HTR-8/SVneo (cell line): ENCODE data around the gene U2AF2.

Source experiments
- DNase-seq: peaks from one replicate; pipeline ENCODE4 v3.0.0; 2011; ENCODE audit warnings: low spot score, mixed read lengths; ENCODE audit not compliant: insufficient read length
- FAIRE-seq: peaks from 2 replicates; lab custom pipeline; 2011; peaks lifted over from hg19 to GRCh38; lab: Jason Lieb, UNC

Gene U2AF2

DNA sequence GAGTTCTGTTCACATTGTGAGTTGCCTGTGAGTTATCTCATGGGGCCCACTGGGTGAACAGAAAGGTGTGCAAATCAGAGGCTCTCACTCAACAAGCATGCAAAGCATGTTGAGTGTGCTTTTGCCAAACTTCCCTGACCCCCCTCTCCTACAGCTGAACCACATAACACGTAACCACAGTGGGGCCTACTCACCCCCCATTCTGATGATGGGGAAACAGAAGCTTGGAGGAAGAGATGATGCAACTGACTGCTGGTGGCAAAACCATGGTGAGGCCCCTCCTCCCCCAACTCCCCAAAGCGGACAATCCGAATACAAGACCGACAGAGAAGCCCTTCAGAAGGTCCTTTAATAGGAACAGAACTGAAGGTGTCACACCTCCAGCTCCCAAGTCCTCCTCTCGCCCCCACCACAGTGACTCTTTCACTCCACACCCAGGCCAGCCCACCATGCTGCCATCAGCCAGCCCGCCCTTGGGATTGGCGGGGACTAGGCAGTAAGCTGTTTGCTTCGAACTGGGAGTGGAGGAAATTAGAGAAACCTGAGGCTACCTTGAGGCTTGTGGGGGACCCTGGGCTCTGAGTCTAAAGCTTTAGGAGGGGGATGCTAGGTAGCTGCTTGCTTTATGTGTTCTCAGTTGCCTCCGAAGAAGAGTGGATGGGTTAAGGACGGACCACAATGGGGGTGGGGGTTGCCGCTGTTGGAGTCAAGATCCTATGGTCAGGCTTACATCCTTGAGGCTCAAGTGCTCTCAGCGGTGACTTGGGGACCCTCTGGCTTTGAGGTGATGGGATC lies 34.2 kb upstream of the U2AF2 start:
- FAIRE-seq (no peak), DNase-seq (no peak)

DNA sequence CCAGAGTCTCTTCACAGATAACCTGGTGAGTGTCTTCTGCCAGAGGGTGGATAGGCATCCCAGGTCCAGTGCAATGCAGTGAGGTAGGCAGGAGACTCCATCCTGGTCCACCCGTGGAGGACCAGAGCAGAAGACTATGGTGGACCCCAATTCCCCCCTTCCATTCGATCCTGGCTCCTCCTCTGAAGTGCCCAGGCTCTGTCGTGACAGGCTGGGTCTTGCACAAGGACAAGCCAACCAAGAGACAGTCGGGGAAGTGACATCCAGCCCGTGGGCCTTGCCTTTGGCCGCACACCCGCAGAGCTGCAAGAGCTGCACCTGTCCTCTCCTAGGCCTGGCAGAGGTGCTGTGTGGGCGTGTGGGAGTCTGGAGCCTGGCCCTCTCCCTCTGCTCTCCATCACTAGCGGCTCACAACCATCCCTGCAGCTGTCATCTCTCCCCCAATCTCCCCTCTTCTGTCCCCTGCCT lies 33.6 kb upstream of the U2AF2 start:
- no peak for FAIRE-seq
- no peak for DNase-seq

DNA sequence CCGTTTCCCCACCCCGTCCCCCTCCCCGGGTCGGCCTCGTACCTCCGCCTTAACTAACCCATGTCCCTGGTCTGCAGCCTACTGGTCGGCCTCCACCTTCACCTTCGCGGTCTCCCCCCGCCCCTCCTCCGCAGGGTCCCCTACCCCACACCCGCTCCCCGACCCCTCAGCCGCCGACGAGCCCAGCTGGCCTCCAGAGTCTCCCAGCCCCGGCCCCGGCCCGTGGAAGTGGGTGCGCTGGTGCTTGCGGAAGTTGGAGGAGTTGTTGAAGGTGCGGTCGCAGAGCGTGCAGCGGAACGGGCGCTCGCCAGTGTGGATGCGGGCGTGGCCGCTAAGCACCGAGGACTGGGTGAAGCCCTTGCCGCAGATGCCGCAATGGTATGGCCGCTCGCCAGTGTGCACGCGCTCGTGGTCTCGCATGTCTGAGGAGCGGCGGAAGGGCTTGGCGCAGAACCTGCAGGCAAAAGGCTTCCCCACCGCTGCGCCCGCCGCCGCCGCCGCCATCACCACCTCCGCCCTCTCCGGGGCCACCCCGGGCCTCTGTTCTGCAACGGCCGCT lies 33.1 kb upstream of the U2AF2 start:
- FAIRE-seq (no peak), DNase-seq (no peak)

DNA sequence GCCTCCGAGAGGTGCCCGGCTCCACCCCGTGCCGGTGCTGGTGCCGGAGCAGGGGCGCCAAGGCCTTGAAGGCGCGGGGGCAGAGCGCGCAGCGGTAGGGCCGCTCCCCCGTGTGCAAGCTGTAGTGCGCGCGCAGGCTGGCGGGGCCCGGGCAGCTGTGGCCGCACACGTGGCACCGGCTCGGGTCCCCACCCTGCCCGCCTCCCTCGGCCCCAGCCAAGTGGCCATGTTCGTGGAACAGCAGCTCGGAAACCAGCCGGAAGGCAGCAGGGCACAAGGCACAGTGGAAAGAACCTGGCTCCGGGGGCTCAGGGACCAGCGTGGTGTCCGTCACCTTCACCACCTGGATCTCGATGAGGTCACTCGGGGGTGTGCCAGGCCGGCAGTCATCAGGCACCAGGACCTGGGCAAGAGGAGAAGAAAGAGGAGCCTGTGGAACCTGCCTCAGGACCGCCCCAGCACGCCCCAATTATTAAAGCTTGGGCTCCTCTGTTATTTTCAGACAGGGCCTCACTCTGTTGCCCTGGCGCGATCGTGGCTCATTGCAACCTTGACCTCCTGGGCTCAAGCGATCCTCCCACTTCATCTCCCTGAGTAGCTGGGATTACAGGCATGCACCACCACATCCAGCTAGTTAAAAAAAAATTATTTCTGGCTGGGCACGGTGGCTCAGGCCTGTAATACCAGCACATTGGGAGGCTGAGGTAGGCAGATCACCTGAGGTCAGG lies 32.4 kb upstream of the U2AF2 start:
- no peak for FAIRE-seq
- DNase-seq: no peak

DNA sequence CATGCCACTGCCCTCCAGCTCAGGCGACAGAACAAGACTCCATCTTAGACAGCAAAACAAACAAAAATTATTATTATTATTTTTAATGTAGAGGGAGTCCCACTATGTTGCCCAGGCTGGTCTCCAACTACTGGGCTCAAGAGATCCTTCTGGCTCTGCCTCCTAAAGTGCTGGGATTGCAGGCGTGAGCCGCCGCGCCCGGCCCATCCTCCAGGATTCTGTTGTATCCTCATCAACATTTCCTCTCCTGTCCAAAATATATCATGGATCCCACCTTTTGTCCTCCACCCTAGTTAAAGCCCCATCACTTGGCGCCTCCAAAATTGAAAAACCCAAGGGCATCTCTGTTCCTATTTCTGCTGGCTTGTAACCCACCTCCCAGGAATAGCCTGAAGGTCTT lies 31.7 kb upstream of the U2AF2 start:
- no peak for DNase-seq
- FAIRE-seq: no peak

DNA sequence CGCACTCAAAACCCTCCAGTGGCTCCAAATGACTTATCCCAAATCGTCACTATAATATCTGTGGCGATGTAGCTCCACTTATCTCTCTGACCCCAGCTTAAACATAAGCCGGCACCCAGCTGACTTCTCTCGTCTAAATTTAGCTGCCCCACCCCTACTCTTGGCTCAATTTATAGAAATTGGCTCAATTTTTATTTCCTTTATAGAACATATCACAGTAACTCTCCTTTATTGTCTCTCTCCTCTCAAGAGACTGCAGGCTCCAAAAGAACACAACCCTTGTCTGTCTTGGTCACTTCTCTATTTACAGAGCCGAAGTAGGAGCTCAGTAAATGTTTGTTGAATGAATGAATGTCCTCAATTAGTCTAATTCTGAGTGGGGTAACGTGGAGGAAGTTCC lies 31.3 kb upstream of the U2AF2 start:
- FAIRE-seq (no peak), DNase-seq (no peak)

DNA sequence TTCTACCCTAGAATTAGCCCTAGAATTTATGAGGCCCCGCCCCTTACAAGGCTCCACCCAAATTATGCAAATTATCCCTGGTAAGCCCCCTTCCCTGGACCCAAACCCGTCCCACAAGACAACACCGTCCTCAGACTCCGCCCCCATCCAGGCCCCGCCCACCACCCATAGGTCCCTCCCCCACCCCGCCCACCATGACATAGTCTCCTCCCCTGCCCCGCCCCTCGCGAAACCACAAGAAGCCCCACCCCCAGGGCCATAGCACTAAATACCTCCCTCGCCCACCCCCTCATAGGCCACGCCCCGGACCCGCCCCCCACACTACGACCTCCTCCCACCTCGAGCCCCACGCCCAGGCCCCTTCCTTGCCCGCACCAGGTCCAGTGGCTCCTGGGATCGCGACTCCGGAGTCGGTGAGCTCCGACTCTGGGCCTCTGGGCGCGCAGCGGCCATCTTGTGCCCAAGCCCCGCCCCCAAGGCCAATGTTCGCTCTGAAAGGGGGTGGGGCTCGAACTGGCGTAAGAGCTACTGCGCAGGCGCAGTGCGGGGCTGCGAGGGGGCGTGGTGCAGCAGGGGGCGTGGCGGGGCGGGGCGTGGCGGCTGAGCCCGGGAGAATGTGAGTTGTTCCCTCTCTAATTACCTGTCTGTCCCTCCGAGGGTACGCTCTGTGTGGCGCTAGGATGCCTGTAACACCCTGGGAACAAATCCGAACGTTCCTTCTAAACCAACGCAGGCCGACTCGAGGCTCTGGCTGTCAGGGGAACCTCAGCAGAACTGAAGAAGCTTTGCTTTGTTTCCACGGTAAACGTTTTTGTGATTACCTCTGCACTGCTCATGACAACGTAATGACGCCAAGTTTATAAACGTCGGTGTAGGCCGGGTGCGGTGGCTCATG lies 30.5 kb upstream of the U2AF2 start, which contains the start of gene ZNF784:
TSS of gene ZNF784 (minus strand) at position 458 of the 895 bp plus-strand sequence. CDS start at position 453, 5 bp downstream.
- DNase-seq (peak; percentile 89), FAIRE-seq (peak; percentile 97)

DNA sequence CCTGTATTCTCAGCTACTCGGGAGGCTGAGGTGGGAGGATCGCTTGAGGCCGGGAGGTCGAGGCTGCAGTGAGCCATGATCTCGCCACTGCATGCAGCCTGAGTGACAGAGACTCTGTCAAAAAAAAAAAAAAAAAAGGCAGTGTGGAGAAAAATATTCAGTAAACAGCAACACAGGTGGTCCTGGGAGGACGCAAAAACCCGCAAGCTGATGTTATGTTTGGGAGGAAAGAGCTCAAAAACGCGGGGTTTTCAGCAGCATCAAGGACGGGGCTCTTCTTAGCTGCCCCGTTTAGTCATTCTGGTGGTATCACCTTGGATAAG lies 29.9 kb upstream of the U2AF2 start:
- FAIRE-seq: no peak
- DNase-seq: no peak

DNA sequence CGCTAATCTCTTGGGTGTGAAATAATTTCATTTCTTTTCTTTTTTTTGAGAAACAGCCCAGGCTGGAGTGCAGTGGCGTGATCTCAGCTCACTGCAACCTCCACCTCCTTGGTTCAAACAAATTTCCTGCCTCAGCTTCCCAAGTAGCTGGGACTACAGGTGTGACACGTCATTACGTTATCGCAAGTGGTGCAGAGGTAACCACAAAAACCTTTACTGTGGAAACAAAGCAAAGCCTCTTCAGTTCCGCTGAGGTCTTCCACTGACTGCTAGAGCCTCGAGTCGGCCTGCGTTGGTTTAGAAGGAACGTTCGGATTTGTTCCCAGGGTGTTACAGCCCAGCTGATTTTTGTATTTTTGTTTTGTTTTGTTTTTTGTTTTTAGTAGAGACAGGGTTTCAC lies 28.5 kb upstream of the U2AF2 start:
- DNase-seq (no peak), FAIRE-seq (no peak)

DNA sequence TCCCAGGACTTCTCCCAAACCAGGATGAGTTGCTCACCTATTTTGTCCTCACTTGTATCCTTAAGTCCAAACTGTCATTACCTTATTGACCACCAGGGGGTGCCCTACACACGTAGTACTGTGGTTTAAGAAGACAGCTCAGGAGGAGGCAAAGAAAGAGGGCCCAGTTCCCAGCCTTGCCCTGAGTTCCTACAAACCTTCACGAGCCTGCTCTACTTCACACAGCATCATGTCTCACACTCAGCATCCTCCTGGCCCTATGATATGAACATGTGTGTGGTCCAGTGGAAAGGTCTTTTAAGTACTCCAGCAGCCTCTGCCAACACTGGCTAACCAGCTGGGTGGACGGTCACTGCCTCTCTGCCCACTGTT lies 22.4 kb upstream of the U2AF2 start:
- DNase-seq (peak; percentile 67), FAIRE-seq (no peak)

DNA sequence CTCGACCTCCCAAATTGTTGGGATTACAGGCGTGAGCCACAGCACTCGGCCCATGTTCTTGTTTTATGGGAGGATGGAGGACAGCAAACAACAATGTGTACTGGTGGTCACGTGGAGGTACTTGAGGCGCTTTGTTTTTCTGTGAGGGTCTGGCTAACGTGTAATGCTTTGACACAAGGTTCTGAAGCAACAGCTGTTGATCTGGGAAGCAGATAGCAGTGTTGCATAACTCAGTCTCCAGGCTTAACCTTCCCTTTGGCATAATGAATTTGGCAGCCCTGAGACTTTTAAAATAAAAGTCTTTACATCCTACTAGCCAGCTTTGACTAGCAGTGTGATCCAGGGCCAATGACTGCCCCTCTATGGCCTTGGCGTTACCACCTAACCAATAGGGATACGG lies 21.0 kb upstream of the U2AF2 start:
- FAIRE-seq: no peak

DNA sequence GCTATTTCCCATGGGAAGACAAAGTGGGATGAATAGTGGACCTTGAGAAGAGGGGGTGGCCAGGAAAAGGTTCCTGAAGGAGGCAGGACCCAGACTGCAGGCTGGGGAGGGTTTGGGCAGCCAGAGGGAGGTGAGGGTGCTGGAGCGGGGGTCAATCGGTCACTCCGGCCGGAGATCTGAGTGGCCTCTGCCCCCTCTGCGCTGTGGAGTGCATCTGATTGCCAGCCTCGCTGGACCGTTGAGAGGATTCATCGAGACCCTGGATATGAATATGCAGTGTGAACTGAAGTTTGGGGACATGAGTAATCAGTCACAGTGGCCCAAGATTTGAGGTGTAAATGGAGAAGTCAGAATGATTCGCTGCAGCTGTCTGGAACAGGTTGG lies 19.5 kb upstream of the U2AF2 start:
- FAIRE-seq (no peak), DNase-seq (no peak)

More for the DNA sequence above, 21.0 kb upstream of the U2AF2 start:
- DNase-seq: no peak

DNA sequence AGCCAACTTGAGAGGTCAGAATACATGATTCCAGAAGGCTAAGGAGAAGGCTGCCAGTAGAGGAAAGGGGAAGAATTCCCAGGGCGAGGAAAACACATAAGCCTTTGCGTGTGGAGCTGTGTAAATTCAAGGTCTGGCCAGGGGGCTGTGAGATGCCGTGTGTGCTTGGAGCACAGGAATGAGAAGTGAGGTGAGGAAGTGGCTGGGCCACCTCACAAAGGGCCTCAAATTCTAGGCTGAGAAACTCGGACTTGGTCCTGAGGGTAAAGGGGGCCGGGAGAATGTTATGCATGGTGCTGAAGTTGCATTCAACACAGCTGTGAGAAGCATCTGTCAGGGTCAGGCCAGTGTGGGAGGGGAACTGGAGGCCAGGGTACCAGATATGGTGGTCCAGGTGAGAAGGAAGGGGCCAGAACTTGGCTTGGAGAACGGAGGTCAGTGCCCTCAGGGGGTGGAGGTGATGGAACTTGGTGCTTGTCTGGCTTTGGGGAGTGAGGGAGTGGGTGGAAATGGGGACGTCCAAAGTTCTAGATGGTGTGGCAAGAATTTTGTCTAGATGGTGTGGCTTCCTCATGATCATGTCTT lies 18.9 kb upstream of the U2AF2 start:
- no peak for FAIRE-seq

DNA sequence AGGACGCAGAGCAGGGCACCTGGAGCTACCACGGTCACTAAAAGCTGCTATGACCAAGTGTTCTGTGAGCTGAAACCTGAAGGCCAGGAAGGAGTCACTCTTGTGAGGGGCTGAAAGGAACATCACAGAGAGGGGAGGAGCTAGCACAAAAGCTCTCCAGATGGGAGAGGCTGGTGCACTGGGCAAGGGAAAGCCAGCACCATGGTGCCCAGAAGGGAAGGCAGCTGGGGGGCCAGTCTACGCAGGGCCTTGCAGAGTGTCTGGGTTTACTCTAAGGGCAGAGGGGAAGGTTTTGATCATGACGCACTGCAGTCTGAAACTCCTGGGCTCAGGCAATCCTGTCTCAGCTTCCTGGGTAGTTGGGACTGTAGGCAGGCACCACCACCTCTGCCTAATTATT lies 18.1 kb upstream of the U2AF2 start:
- DNase-seq (no peak), FAIRE-seq (no peak)

More for the DNA sequence above, 18.9 kb upstream of the U2AF2 start:
- no peak for DNase-seq

DNA sequence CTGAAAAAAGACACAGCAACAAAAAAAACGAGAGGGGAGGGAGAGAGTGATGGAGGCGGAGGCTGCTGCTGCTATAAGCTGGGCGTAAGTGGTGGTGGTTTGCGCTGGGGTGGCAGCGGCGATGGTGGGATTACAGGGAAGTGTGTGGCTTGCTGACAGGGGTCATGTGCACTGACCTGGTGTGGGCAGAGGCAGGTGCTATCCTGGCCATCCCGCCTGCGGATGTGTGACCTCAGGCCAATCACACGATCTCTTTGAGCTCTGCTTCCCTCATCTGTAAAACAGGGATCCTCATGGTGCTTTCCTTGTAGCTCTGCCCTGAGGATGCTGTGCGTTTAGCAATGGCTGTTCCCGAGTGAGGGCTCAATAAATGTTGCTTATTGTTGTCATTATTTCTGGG lies 17.3 kb upstream of the U2AF2 start:
- no peak for DNase-seq
- no peak for FAIRE-seq

DNA sequence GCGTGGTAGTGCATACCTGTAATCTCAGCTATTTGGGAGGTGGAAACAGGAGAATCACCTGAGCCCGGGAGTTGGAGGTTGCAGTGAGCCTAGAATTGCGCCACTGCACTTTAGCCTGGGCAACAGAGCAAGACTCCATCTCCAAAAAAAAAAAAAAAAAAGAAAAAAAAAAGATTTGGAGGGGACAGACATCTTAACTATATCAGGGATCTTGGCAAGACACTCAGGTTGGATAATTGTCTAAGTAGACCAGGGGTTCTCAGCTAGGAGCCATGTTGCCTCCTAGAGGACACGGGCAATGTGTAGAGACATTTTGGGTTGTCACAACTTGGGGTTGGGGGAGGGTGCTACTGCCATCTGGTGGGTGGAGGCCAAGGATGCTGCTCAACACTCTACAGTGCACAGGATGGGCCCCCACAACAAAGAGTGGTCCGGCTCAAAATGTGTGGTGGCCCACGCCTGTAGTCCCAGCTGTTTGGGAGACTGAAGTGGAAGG lies 15.9 kb upstream of the U2AF2 start:
- FAIRE-seq (peak; percentile 33), DNase-seq (no peak)

DNA sequence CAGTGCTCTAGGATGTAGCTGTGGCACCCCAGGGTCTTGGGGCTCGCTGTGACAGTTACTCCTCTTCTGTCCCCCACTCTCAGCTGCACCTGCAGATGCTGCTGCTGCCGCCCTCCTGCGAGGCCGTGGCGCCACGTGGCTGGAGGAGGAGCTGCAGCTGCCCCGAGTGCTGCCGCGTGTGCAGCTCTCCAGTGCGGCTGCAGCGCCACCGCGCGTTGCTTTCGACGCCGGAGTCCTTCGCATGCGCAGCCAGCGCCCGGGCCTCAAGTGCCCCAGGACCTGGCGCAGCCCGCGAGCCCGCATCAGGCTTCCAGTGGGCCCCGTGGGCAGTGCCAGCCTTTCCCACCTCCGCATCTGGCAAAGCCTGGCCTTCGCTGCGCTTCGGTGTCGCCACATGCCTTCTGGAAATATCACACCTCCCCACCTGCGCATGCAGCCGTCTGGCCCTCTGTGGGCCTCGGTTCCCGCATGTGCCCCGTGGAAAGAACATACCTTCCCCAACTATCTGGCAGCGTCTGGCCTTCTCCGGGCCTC lies 14.7 kb upstream of the U2AF2 start:
- DNase-seq (no peak), FAIRE-seq (no peak)

DNA sequence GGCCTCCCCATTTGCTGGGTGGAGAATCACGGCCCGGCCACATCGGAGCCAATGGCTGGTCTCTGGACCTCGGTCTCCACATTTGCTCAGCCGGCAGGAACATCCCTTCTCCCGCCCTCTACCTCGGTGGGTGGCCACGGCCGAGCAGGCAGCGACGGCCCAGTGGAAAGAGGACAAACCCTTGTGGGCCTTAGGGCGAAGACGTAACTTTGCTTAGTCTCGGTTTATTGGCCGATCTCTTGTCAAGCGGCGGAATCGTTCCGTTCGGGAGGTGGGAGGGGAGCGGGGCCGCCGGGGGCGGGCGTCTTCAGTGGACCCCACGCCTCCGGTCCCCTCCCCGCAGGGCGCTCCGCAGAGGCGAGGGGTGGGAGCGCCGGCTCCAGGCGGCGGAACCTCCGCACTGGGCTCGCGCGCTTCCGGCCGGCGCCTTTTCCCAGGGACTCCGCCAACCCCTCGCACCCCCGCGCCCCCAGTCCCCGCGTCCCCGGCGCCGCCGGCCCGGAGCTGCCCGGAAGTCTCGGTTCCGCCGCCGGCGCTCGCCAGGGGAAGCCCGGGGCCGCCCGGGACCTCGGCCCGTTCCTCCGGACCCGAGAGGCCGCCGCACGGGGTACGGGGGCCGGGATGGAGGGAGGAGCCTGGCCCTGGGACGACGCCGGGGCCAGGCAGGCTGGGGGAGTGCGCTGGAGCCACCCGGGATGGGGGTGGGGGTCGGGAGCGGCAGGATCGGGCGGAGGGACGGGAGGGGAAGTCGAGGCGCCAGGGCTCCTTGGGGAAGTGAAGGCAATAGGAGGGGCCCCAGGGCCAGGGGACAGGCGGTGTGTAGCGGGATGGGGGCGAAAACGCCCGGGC lies 14.0 kb upstream of the U2AF2 start, which contains the start of gene ZNF580:
TSS of gene ZNF580 (plus strand) at position 426 of the 849 bp plus-strand sequence. CDS start 1,507 bp downstream, outside the sequence.
- DNase-seq (peak; percentile 73), FAIRE-seq (peak; percentile 82)
